GM23338 (cell line): ENCODE results near the gene APIP. TPM values are rescaled to one million over a fixed set of nuclear protein-coding genes. Genes with fewer than 3 reads are reported as not detected.

Source experiments
- ATAC-seq: fragments of 200-7000 bp; cut with Tn5 transposase; 3 replicates; pipeline ENCODE4 v1.9.1; 2020
- DNase-seq: peaks from one replicate; pipeline ENCODE4 v3.0.0-alpha.2; 2015; ENCODE audit warnings: low spot score
- H2AFZ ChIP-seq: fragments of 200-600 bp; sonication (generic); 2 replicates; pipeline ENCODE4 v1.8.0; 2016; ENCODE audit warnings: antibody characterized with exemption, mild to moderate bottlenecking, moderate library complexity
- H3F3A ChIP-seq: fragments of 200-600 bp; sonication (generic); replicated peaks from 2 replicates; pipeline ENCODE4 v1.8.0; 2017; ENCODE audit warnings: antibody characterized with exemption, mixed run types, low read depth
- H3K27ac ChIP-seq: fragments of 200-600 bp; sonication (generic); 2 replicates; pipeline ENCODE4 v1.6.1; 2016; ENCODE audit warnings: low read depth
- H3K27me3 ChIP-seq: fragments of 200-600 bp; sonication (generic); 2 replicates; pipeline ENCODE4 v1.8.0; 2016; ENCODE audit warnings: mild to moderate bottlenecking, mixed run types, moderate library complexity; ENCODE audit not compliant: insufficient read depth
- H3K36me3 ChIP-seq: fragments of 200-600 bp; sonication (generic); 2 replicates; pipeline ENCODE4 v1.8.0; 2016; ENCODE audit warnings: mild to moderate bottlenecking; ENCODE audit not compliant: insufficient read depth
- H3K4me1 ChIP-seq: fragments of 200-600 bp; sonication (generic); 2 replicates; pipeline ENCODE4 v1.8.0; 2016; ENCODE audit warnings: mild to moderate bottlenecking, moderate library complexity; ENCODE audit not compliant: insufficient read depth
- H3K4me2 ChIP-seq: fragments of 200-600 bp; sonication (generic); 2 replicates; pipeline ENCODE4 v1.7.1; 2017; ENCODE audit warnings: mixed run types
- H3K4me3 ChIP-seq: fragments of 200-600 bp; sonication (generic); 2 replicates; pipeline ENCODE4 v1.6.1; 2016; ENCODE audit warnings: mixed run types
- H3K79me2 ChIP-seq: fragments of 200-600 bp; sonication (generic); replicated peaks from 2 replicates; pipeline ENCODE4 v1.8.0; 2017; ENCODE audit warnings: mild to moderate bottlenecking; ENCODE audit not compliant: insufficient read depth
- H3K9me2 ChIP-seq: fragments of 200-600 bp; sonication (generic); 2 replicates; pipeline ENCODE4 v1.8.0; 2017; ENCODE audit not compliant: insufficient read depth
- H4K20me1 ChIP-seq: fragments of 200-600 bp; sonication (generic); replicated peaks from 2 replicates; pipeline ENCODE4 v1.8.0; 2017; ENCODE audit warnings: mild to moderate bottlenecking; ENCODE audit not compliant: insufficient read depth
- H3K27ac Mint-ChIP-seq: 2 replicates; pipeline ENCODE4 v1.8.0; 2020; ENCODE audit warnings: inconsistent platforms, mild to moderate bottlenecking, moderate library complexity, mixed read lengths
- H3K27me3 Mint-ChIP-seq: 3 replicates; pipeline ENCODE4 v1.8.0; 2022; ENCODE audit warnings: low read depth, mild to moderate bottlenecking, moderate library complexity, mixed read lengths, inconsistent platforms; ENCODE audit not compliant: insufficient read depth, poor library complexity
- H3K36me3 Mint-ChIP-seq: 3 replicates; pipeline ENCODE4 v1.8.0; 2021; ENCODE audit warnings: low read depth, mild to moderate bottlenecking, inconsistent platforms, moderate library complexity, mixed read lengths
- H3K4me1 Mint-ChIP-seq: 3 replicates; pipeline ENCODE4 v1.8.0; 2020; ENCODE audit warnings: mild to moderate bottlenecking, inconsistent platforms, mixed read lengths
- H3K4me3 Mint-ChIP-seq: 3 replicates; pipeline ENCODE4 v1.8.0; 2021; ENCODE audit warnings: moderate library complexity, mild to moderate bottlenecking, inconsistent platforms, mixed read lengths
- H3K9me3 Mint-ChIP-seq: 3 replicates; pipeline ENCODE4 v1.8.0; 2020; ENCODE audit warnings: moderate library complexity, mild to moderate bottlenecking, inconsistent platforms, mixed read lengths
- CREB1 ChIP-seq: fragments of 250-450 bp; sonication (Bioruptor Pico); IDR thresholded peaks from 2 replicates; pipeline ENCODE4 v1.5.0; 2020; ENCODE audit warnings: low read depth, mild to moderate bottlenecking, moderate library complexity
- CTCF ChIP-seq, 2 experiments: fragments of 200-600 bp in 1 of 2; sonication (generic) in 1 of 2; conservative IDR thresholded peaks; 2 replicates each; pipeline versions ENCODE4 v1.5.1 to v1.6.1; 2016 to 2017; ENCODE audit warnings: antibody characterized with exemption in 2 of 2, low read depth in 2 of 2, mild to moderate bottlenecking in 2 of 2, moderate library complexity in 1 of 2
- ETS1 ChIP-seq: IDR thresholded peaks from 2 replicates; pipeline ENCODE4 v1.6.1; 2016; ENCODE audit warnings: antibody characterized with exemption
- EZH2 ChIP-seq: fragments of 200-600 bp; sonication (generic); IDR thresholded peaks from one replicate; pipeline ENCODE4 v1.8.0; 2017; ENCODE audit warnings: antibody characterized with exemption, mild to moderate bottlenecking, low read depth; ENCODE audit not compliant: unreplicated experiment
- EZH2phosphoT487 ChIP-seq: fragments of 200-600 bp; sonication (generic); IDR thresholded peaks from one replicate; pipeline ENCODE4 v1.8.1; 2018; ENCODE audit warnings: antibody characterized with exemption; ENCODE audit not compliant: unreplicated experiment
- JUNB ChIP-seq: IDR thresholded peaks from one replicate; pipeline ENCODE4 v1.6.1; 2016; ENCODE audit warnings: antibody characterized with exemption; ENCODE audit not compliant: unreplicated experiment
- NANOG ChIP-seq: IDR thresholded peaks from 2 replicates; pipeline ENCODE4 v1.6.1; 2016; ENCODE audit warnings: antibody characterized with exemption, borderline replicate concordance
- POLR2AphosphoS5 ChIP-seq: IDR thresholded peaks from 2 replicates; pipeline ENCODE4 v1.6.1; 2016; ENCODE audit warnings: antibody characterized with exemption, low read depth
- STAT1 ChIP-seq: IDR thresholded peaks from one replicate; pipeline ENCODE4 v1.6.1; 2016; ENCODE audit warnings: antibody characterized with exemption; ENCODE audit not compliant: unreplicated experiment
- ZNF114 ChIP-seq: fragments of 250-450 bp; sonication (Bioruptor Pico); IDR thresholded peaks from 2 replicates; pipeline ENCODE4 v1.5.0; 2020; ENCODE audit warnings: mild to moderate bottlenecking, moderate library complexity
- ZNF331 ChIP-seq: fragments of 250-450 bp; sonication (Bioruptor Pico); IDR thresholded peaks from 2 replicates; pipeline ENCODE4 v1.5.0; 2020; ENCODE audit warnings: low read depth, mild to moderate bottlenecking, moderate library complexity
- polyA plus RNA-seq: library from polyadenylated mRNA; unstranded; fragments of >200 nt; fragmentation: Nextera tagmentation; extraction: Ambion mirVana; gene quantifications from 2 replicates; pipeline ENCODE4 v1.2.1, GENCODE V29; 2016
- total RNA-seq: library from RNA; depleted of rRNA; stranded (reverse); fragments of >200 nt; shearing (Covaris generic); gene quantifications from 2 replicates; pipeline ENCODE4 v1.2.3, GENCODE V29; 2014
- TF ChIP-seq, protein P1 (sequence below): fragments of 250-450 bp; sonication (Bioruptor Pico); IDR thresholded peaks from 2 replicates; pipeline ENCODE4 v1.5.0; 2020; ENCODE audit warnings: mild to moderate bottlenecking, moderate library complexity
- TF ChIP-seq, protein P2 (sequence below): IDR thresholded peaks from one replicate; pipeline ENCODE4 v1.6.1; 2018; ENCODE audit warnings: antibody characterized with exemption; ENCODE audit not compliant: unreplicated experiment

Gene APIP
- total and polyA plus RNA-seq, 2 experiments from 2014 or later = 35.7 to 50.3 TPM

GRCh38 chr11:34891611-34892010, 24.6 kb downstream of the APIP start:
- Histone ChIP-seq H3K27me3 (no peaks in the 10 kb centered on the region), H3K4me2 (no peak overlapping the region)

More at GRCh38 chr11:34891611-34892010, 24.6 kb downstream of the APIP start:
- Histone ChIP-seq H2AFZ (no peak overlapping the region), H3K36me3 (no peaks in the 10 kb centered on the region; the same call in 1 of the 2 replicates), H3K4me1 (no peaks in the 10 kb centered on the region), H3F3A (no peaks in the 10 kb centered on the region), H3K27ac (no peak overlapping the region), H3K9me2 (no peaks in the 10 kb centered on the region), H3K4me3 (no peak overlapping the region), H3K79me2 (peaks cover 9% of the 10 kb centered on the region; the same call in 1 of the 2 replicates), H4K20me1 (no peaks in the 10 kb centered on the region)
- Mint-ChIP-seq H3K4me3 (no peak overlapping the region), H3K9me3 (peaks cover 8% of the 10 kb centered on the region), H3K27ac (no peak overlapping the region), H3K27me3 (no peaks in the 10 kb centered on the region), H3K36me3 (peaks cover 13% of the 10 kb centered on the region), H3K4me1 (no peaks in the 10 kb centered on the region)
- ATAC-seq (no peak), DNase-seq (no peak)
- TF ChIP-seq JUNB (no peak), CREB1 (CRISPR knock-in tag) (no peak), CTCF (conservative IDR thresholded peaks at IDR 0.05; ENCODE audit: low read depth in 2 of 2) (no peak), NANOG (no peak), EZH2 (no peak), ZNF331 (CRISPR knock-in tag) (no peak), STAT1 (no peak), EZH2phosphoT487 (no peak), POLR2AphosphoS5 (no peak), ETS1 (no peak), ZNF114 (CRISPR knock-in tag) (no peak)
- TF ChIP-seq, protein P1, sequence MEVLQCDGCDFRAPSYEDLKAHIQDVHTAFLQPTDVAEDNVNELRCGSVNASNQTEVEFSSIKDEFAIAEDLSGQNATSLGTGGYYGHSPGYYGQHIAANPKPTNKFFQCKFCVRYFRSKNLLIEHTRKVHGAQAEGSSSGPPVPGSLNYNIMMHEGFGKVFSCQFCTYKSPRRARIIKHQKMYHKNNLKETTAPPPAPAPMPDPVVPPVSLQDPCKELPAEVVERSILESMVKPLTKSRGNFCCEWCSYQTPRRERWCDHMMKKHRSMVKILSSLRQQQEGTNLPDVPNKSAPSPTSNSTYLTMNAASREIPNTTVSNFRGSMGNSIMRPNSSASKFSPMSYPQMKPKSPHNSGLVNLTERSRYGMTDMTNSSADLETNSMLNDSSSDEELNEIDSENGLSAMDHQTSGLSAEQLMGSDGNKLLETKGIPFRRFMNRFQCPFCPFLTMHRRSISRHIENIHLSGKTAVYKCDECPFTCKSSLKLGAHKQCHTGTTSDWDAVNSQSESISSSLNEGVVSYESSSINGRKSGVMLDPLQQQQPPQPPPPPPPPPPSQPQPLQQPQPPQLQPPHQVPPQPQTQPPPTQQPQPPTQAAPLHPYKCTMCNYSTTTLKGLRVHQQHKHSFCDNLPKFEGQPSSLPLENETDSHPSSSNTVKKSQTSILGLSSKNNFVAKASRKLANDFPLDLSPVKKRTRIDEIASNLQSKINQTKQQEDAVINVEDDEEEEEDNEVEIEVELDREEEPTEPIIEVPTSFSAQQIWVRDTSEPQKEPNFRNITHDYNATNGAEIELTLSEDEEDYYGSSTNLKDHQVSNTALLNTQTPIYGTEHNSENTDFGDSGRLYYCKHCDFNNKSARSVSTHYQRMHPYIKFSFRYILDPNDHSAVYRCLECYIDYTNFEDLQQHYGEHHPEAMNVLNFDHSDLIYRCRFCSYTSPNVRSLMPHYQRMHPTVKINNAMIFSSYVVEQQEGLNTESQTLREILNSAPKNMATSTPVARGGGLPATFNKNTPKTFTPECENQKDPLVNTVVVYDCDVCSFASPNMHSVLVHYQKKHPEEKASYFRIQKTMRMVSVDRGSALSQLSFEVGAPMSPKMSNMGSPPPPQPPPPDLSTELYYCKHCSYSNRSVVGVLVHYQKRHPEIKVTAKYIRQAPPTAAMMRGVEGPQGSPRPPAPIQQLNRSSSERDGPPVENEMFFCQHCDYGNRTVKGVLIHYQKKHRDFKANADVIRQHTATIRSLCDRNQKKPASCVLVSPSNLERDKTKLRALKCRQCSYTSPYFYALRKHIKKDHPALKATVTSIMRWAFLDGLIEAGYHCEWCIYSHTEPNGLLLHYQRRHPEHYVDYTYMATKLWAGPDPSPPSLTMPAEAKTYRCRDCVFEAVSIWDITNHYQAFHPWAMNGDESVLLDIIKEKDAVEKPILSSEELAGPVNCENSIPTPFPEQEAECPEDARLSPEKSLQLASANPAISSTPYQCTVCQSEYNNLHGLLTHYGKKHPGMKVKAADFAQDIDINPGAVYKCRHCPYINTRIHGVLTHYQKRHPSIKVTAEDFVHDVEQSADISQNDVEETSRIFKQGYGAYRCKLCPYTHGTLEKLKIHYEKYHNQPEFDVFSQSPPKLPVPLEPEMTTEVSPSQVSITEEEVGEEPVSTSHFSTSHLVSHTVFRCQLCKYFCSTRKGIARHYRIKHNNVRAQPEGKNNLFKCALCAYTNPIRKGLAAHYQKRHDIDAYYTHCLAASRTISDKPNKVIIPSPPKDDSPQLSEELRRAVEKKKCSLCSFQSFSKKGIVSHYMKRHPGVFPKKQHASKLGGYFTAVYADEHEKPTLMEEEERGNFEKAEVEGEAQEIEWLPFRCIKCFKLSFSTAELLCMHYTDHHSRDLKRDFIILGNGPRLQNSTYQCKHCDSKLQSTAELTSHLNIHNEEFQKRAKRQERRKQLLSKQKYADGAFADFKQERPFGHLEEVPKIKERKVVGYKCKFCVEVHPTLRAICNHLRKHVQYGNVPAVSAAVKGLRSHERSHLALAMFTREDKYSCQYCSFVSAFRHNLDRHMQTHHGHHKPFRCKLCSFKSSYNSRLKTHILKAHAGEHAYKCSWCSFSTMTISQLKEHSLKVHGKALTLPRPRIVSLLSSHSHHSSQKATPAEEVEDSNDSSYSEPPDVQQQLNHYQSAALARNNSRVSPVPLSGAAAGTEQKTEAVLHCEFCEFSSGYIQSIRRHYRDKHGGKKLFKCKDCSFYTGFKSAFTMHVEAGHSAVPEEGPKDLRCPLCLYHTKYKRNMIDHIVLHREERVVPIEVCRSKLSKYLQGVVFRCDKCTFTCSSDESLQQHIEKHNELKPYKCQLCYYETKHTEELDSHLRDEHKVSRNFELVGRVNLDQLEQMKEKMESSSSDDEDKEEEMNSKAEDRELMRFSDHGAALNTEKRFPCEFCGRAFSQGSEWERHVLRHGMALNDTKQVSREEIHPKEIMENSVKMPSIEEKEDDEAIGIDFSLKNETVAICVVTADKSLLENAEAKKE (CRISPR knock-in tag) = no peak
- TF ChIP-seq, protein P2, sequence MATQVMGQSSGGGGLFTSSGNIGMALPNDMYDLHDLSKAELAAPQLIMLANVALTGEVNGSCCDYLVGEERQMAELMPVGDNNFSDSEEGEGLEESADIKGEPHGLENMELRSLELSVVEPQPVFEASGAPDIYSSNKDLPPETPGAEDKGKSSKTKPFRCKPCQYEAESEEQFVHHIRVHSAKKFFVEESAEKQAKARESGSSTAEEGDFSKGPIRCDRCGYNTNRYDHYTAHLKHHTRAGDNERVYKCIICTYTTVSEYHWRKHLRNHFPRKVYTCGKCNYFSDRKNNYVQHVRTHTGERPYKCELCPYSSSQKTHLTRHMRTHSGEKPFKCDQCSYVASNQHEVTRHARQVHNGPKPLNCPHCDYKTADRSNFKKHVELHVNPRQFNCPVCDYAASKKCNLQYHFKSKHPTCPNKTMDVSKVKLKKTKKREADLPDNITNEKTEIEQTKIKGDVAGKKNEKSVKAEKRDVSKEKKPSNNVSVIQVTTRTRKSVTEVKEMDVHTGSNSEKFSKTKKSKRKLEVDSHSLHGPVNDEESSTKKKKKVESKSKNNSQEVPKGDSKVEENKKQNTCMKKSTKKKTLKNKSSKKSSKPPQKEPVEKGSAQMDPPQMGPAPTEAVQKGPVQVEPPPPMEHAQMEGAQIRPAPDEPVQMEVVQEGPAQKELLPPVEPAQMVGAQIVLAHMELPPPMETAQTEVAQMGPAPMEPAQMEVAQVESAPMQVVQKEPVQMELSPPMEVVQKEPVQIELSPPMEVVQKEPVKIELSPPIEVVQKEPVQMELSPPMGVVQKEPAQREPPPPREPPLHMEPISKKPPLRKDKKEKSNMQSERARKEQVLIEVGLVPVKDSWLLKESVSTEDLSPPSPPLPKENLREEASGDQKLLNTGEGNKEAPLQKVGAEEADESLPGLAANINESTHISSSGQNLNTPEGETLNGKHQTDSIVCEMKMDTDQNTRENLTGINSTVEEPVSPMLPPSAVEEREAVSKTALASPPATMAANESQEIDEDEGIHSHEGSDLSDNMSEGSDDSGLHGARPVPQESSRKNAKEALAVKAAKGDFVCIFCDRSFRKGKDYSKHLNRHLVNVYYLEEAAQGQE = no peak
